Activated T-cell treated with anti-CD3 and anti-CD28 coated beads, Interleukin-2, amount 50 U/mL, for 4 hours (primary cell): ENCODE results near the gene PNMT. TPM values are rescaled to one million over a fixed set of nuclear protein-coding genes. Genes with fewer than 3 reads are reported as not detected.
A peak's percentile ranks its signal among the peaks of the same experiment; 100 is the strongest.
"Not testable (repeated sequence)": the region's sequence is repeated elsewhere in the genome, so short reads cannot be mapped to it uniquely, and the experiment has no call there.

Experiments
- ATAC-seq, 2 donors: fragments of 200-7000 bp; cut with Tn5 transposase; one replicate each; pipeline ENCODE4 v1.10.0; 2021
- DNase-seq: peaks from one replicate; pipeline ENCODE4 v3.0.0-alpha.2; 2020
- H3K27me3 Mint-ChIP-seq: one replicate; pipeline ENCODE4 v1.8.0; 2021; ENCODE audit warnings: low read depth, mixed read lengths
- H3K36me3 Mint-ChIP-seq: one replicate; pipeline ENCODE4 v1.8.0; 2022; ENCODE audit warnings: mixed read lengths; ENCODE audit not compliant: insufficient read depth
- H3K4me1 Mint-ChIP-seq: one replicate; pipeline ENCODE4 v1.8.0; 2021; ENCODE audit warnings: low read depth, mixed read lengths
- H3K4me3 Mint-ChIP-seq: one replicate; pipeline ENCODE4 v1.8.0; 2021; ENCODE audit warnings: mild to moderate bottlenecking, moderate library complexity, mixed read lengths
- H3K9me3 Mint-ChIP-seq: one replicate; pipeline ENCODE4 v1.8.0; 2021; ENCODE audit warnings: mixed read lengths
- total RNA-seq, 3 donors: library from RNA; stranded (reverse); gene quantifications; one replicate each; pipeline ENCODE4 v1.2.1, GENCODE V29; 2021

Gene PNMT
- total RNA-seq, 3 donors from 2014 or later: not detected

- Mint-ChIP-seq H3K4me1 (peaks cover 5% of the 10 kb centered on the region), H3K4me3 (no peak overlapping the region), H3K9me3 (no peaks in the 10 kb centered on the region), H3K36me3 (peaks cover 4% of the 10 kb centered on the region), H3K27me3 (peaks cover 35% of the 10 kb centered on the region)
- DNase-seq: no peak
- no peak for ATAC-seq
Measured at GRCh38 chr17:39697961-39698360, 29.7 kb downstream of the PNMT start.

GRCh38 chr17:39699157-39699817, 31.0 kb downstream of the PNMT start:
- H3K9me3 Mint-ChIP-seq, DNase-seq, H3K4me1 Mint-ChIP-seq, ATAC-seq, H3K36me3 Mint-ChIP-seq: not testable (repeated sequence)
- Mint-ChIP-seq H3K27me3 (peaks cover 35% of the 10 kb centered on the region), H3K4me3 (peak overlapping the region; percentile 33)

- peaks cover 35% of the 10 kb centered on the region for H3K27me3 Mint-ChIP-seq
- DNase-seq (no peak), ATAC-seq (no peak)
- peak within 1 kb of the TSS; percentile 33 for H3K4me3 Mint-ChIP-seq
- no peaks in the 10 kb centered on the region for H3K9me3 Mint-ChIP-seq
- peaks cover 5% of the 10 kb centered on the region for H3K4me1 Mint-ChIP-seq
- H3K36me3 Mint-ChIP-seq: peaks cover 2% of the 10 kb centered on the region
Measured at GRCh38 chr17:39699818-39700147, 31.5 kb downstream of the PNMT start, which contains the start of gene ERBB2. Gene ERBB2, plus strand, starts transcription at chr17:39700064. Its CDS starts 175 bp downstream, at chr17:39700239.

DNA sequence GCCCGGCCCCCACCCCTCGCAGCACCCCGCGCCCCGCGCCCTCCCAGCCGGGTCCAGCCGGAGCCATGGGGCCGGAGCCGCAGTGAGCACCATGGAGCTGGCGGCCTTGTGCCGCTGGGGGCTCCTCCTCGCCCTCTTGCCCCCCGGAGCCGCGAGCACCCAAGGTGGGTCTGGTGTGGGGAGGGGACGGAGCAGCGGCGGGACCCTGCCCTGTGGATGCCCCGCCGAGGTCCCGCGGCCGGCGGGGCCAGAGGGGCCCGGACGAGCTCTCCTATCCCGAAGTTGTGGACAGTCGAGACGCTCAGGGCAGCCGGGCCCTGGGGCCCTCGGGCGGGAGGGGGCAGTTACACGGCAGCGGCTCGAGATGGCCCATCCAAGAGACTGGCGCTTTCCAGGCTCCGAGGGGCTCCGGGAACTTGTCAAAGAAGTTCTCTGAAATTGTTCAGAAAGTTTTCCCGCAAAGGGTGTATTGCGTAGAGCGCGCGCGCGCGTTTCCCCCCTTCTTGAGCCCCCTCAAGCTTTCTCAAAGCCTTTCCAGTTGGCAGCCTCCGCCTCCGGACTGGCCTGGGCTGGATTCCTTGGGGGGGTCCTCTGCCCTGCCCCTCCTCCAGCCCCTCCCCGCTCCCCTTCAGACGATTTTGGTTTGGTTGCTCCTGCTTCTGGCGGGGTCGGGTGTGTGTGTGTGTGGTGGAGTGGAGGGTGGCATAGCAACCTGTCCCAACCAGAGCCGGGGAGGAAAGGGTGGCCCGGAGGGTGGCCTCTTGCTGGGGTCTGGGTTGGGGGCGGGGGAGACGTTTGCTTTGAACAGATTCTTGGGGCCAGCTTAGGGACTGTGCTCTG, 32.1 kb downstream of the PNMT start:
- Mint-ChIP-seq H3K4me1 (peaks cover 5% of the 10 kb centered on the region), H3K4me3 (no peak overlapping the region), H3K36me3 (no peaks in the 10 kb centered on the region), H3K27me3 (peaks cover 35% of the 10 kb centered on the region), H3K9me3 (no peaks in the 10 kb centered on the region)
- DNase-seq: no peak
- peak in 1 of 2 donors; percentile 25 for ATAC-seq

GRCh38 chr17:39701012-39701783, 32.9 kb downstream of the PNMT start:
- DNase-seq (no peak), ATAC-seq (no peak)
- no peaks in the 10 kb centered on the region for H3K36me3 Mint-ChIP-seq
- peaks cover 5% of the 10 kb centered on the region for H3K4me1 Mint-ChIP-seq
- peaks cover 35% of the 10 kb centered on the region for H3K27me3 Mint-ChIP-seq
- no peaks in the 10 kb centered on the region for H3K9me3 Mint-ChIP-seq
- no peak overlapping the region for H3K4me3 Mint-ChIP-seq

DNA sequence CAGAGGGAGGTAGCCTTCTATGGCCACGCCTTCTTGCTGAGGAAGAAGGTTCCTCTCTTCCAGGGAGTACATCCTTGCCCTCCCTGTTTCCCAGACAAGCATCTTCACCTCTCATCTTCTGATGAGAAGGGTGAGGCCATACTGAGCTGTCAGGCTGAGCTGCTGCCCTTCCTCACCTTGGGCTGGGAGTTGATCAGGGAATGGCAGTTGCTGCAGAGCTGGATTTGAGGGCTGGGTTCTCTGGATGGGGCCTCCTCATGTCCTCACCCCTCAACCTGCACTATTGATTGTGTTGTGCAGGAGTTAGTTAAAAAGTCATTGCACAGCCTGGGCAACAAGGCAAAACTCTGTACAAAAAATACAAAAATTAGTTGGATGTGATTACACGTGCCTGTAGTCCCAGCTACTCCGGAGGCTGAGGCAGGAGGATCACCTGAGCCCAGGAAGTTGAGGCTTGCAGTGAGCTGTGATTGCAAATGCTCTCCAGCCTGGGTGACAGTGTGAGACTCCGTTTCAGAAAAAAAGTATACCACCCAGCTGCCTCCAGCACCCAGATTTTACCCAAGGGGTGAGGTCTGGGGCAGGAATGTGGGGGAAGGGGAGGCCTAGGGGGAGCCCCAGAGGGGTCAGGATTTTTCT, 33.6 kb downstream of the PNMT start:
- peaks cover 35% of the 10 kb centered on the region for H3K27me3 Mint-ChIP-seq
- peaks cover 11% of the 10 kb centered on the region for H3K4me1 Mint-ChIP-seq
- H3K36me3 Mint-ChIP-seq: no peaks in the 10 kb centered on the region
- DNase-seq (no peak), ATAC-seq (no peak)
- no peak overlapping the region for H3K4me3 Mint-ChIP-seq
- no peaks in the 10 kb centered on the region for H3K9me3 Mint-ChIP-seq

- Mint-ChIP-seq H3K4me1 (peaks cover 19% of the 10 kb centered on the region), H3K27me3 (peaks cover 30% of the 10 kb centered on the region), H3K9me3 (no peaks in the 10 kb centered on the region), H3K4me3 (no peak overlapping the region), H3K36me3 (no peaks in the 10 kb centered on the region)
- DNase-seq (no peak), ATAC-seq (no peak)
Measured at GRCh38 chr17:39702901-39703893, 34.9 kb downstream of the PNMT start.

GRCh38 chr17:39703913-39704312, 35.7 kb downstream of the PNMT start:
- Mint-ChIP-seq H3K4me1 (peaks cover 21% of the 10 kb centered on the region), H3K36me3 (no peaks in the 10 kb centered on the region), H3K9me3 (no peaks in the 10 kb centered on the region), H3K4me3 (no peak overlapping the region), H3K27me3 (peaks cover 25% of the 10 kb centered on the region)
- ATAC-seq: no peak
- no peak for DNase-seq

GRCh38 chr17:39704821-39705551, 36.7 kb downstream of the PNMT start:
- no peak for DNase-seq
- H3K27me3 Mint-ChIP-seq: peaks cover 15% of the 10 kb centered on the region
- no peak overlapping the region for H3K4me3 Mint-ChIP-seq
- ATAC-seq: no peak
- peaks cover 23% of the 10 kb centered on the region for H3K4me1 Mint-ChIP-seq
- no peaks in the 10 kb centered on the region for H3K36me3 Mint-ChIP-seq
- H3K9me3 Mint-ChIP-seq: no peaks in the 10 kb centered on the region

DNA sequence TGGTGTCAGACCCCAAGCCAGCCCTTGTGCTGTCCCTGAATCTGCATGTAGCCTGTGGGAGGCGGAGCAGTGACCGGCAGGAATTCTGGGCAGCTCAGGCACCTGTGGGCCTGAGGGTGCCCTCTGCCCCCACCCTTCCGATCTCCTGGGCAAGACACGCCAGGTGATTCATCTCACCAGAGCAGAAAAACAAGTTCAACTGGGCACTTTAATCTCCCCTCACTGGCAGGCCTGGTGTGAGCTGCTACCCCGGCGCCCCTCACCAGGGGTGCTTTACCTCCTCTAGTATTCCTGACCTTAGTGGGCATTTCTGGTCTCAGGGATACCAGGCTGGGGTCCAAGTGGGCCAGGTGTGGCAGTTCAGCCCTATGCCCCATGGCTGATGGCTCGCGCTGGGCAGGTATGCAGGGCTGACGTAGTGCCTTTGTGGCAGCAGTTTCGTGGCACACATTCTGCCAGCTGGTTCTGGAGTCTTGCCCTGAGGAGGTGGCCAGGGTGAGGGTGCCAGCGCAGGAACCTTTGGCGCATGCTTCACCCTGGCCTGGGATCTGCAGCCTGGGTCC, 37.6 kb downstream of the PNMT start:
- peaks cover 23% of the 10 kb centered on the region for H3K4me1 Mint-ChIP-seq
- no peaks in the 10 kb centered on the region for H3K36me3 Mint-ChIP-seq
- H3K4me3 Mint-ChIP-seq: no peak overlapping the region
- H3K27me3 Mint-ChIP-seq: peaks cover 11% of the 10 kb centered on the region
- no peak for ATAC-seq
- no peaks in the 10 kb centered on the region for H3K9me3 Mint-ChIP-seq
- DNase-seq: no peak

DNA sequence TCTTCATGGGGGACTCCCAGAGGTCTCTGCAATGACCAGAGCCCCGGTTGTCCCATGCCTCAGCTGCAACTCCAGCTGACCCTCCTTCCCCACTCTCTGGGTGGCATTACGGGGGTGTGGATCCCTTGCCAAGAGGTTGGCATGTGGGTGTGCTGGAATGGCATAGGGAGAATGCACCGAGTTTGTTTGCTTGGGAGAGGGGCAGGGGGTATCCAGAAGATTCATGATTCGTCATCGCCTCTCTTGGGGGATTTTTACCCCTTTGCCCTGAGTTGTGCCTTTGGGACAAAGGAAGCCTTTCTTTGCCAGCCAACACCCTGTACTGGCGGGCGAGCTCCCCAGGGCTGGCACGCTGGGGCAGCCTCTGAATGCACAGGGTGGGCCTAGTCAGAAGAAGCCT, 38.1 kb downstream of the PNMT start:
- ATAC-seq (no peak), DNase-seq (no peak)
- Mint-ChIP-seq H3K9me3 (no peaks in the 10 kb centered on the region), H3K27me3 (peaks cover 6% of the 10 kb centered on the region), H3K4me3 (no peak overlapping the region), H3K36me3 (no peaks in the 10 kb centered on the region), H3K4me1 (peaks cover 23% of the 10 kb centered on the region)

GRCh38 chr17:39706921-39707337, 38.7 kb downstream of the PNMT start:
- no peak for DNase-seq
- Mint-ChIP-seq H3K4me3 (no peak overlapping the region), H3K4me1 (peaks cover 23% of the 10 kb centered on the region), H3K9me3 (no peaks in the 10 kb centered on the region), H3K27me3 (peaks cover under 1% of the 10 kb centered on the region), H3K36me3 (no peaks in the 10 kb centered on the region)
- peak in 1 of 2 donors; percentile 48 for ATAC-seq
